Measurements from ENCODE around the gene RAB22A.

- TF ChIP-seq, protein P1, sequence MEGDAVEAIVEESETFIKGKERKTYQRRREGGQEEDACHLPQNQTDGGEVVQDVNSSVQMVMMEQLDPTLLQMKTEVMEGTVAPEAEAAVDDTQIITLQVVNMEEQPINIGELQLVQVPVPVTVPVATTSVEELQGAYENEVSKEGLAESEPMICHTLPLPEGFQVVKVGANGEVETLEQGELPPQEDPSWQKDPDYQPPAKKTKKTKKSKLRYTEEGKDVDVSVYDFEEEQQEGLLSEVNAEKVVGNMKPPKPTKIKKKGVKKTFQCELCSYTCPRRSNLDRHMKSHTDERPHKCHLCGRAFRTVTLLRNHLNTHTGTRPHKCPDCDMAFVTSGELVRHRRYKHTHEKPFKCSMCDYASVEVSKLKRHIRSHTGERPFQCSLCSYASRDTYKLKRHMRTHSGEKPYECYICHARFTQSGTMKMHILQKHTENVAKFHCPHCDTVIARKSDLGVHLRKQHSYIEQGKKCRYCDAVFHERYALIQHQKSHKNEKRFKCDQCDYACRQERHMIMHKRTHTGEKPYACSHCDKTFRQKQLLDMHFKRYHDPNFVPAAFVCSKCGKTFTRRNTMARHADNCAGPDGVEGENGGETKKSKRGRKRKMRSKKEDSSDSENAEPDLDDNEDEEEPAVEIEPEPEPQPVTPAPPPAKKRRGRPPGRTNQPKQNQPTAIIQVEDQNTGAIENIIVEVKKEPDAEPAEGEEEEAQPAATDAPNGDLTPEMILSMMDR (conservative IDR thresholded peaks at IDR 0.05 in 1 of 2, IDR thresholded peaks at IDR 0.05 in 1 of 2; ENCODE audit: low read depth in 1 of 2, low read length in 2 of 2) = no peak
- no peak for TF ChIP-seq EZH2 (IDR thresholded peaks at IDR 0.05; ENCODE audit: low read length, missing control alignments)
Observed at GRCh38 chr20:58309591-58310290, at the start of gene RAB22A.
